Superior temporal gyrus (tissue), 1 donor: ENCODE results near the gene CPNE5.
"Not testable (repeated sequence)": the region's sequence is repeated elsewhere in the genome, so short reads cannot be mapped to it uniquely, and the experiment has no call there.

ENCODE experiments used
- DNase-seq: peaks from one replicate; pipeline ENCODE4 v3.0.0-alpha.2; 2016; ENCODE audit errors: extremely low spot score

Gene CPNE5

GRCh38 chr6:36728289-36729160, 110.7 kb downstream of the CPNE5 start:
- DNase-seq = no peak

DNA sequence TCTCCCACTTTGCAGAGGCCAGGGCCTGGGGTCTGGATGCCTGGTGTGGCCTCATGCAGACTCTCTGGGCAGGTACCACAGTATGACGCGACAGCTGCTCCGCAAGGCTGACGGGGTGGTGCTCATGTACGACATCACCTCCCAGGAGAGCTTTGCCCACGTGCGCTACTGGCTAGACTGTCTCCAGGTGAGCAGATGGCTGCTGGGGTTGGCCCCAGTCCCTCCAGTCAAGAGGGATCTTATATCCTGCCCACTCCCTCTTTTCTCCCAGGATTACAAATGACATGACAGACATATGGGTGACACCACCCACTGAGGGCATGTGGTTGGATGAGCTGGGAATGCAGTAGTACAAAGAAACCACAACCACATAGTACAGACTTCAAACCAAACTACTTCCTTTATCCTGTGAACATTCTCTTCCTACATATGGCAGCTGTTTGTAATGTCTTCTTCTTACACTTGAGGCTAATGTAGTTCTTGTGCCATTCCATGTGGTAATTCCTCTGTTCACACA, 111.7 kb downstream of the CPNE5 start:
- DNase-seq = no peak

DNA sequence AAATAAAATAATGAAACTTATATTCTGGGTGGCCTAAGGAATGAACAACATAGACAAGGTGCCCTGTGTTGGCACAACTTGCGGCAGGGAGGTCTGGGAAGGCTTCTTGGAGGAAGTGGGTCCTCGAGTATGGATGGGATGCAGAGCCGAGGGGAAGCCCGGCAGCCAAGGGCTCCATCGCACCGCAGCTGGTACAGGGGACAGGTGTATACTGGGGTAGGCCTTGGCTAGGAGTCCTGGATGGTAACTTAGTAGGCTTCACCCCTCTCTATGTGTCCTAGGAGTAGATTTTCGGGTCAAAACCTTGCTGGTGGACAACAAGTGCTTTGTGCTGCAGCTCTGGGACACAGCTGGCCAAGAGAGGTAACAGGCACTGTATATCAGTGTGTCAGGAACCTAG, 113.7 kb downstream of the CPNE5 start:
- DNase-seq = no peak

GRCh38 chr6:36724514-36725390, 114.5 kb downstream of the CPNE5 start:
- DNase-seq = peak; percentile 53

GRCh38 chr6:36723992-36724391, 115.3 kb downstream of the CPNE5 start:
- DNase-seq = not testable (repeated sequence)

- DNase-seq = no peak
Observed at GRCh38 chr6:36722879-36723278, 116.4 kb downstream of the CPNE5 start.

- DNase-seq = no peak
Observed at GRCh38 chr6:36722365-36722764, 116.9 kb downstream of the CPNE5 start.

DNA sequence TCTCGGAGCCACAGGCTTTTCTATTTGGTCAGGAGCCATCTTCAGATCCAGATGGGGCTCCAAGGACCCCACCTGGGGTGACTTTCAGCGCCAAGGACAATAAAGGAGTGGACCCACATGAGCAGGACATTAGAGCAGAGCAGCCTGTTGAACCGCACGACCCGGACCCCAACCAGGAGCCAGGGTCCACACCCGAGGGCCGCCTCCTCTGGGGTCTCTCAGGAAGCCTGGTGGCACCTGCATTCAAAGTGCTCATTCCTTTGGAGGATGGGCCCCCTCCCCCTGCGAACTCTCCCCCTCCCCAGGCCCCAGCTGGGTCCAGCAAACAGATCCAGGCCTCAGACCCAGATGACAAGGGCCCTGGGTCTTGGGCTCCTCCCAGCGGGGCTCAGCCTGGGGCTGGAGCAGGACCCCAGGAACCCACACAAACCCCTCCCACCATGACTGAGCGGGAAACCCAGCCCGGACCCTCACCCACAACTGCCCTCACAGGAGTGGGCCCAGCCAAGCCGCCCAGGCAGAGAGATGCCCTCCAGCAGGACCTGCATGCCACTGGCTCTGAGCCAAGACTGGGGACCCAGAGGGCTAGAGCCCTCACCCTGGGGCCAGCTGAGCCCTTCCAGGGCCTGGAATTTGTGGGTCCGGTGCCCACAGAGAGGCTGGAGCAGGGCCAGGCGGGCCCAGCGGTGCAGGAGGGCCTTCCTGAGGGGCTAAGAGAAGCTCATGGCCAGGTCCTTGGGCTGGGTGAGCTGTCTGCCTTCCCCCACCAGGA, 117.7 kb downstream of the CPNE5 start:
- no peak for DNase-seq

DNA sequence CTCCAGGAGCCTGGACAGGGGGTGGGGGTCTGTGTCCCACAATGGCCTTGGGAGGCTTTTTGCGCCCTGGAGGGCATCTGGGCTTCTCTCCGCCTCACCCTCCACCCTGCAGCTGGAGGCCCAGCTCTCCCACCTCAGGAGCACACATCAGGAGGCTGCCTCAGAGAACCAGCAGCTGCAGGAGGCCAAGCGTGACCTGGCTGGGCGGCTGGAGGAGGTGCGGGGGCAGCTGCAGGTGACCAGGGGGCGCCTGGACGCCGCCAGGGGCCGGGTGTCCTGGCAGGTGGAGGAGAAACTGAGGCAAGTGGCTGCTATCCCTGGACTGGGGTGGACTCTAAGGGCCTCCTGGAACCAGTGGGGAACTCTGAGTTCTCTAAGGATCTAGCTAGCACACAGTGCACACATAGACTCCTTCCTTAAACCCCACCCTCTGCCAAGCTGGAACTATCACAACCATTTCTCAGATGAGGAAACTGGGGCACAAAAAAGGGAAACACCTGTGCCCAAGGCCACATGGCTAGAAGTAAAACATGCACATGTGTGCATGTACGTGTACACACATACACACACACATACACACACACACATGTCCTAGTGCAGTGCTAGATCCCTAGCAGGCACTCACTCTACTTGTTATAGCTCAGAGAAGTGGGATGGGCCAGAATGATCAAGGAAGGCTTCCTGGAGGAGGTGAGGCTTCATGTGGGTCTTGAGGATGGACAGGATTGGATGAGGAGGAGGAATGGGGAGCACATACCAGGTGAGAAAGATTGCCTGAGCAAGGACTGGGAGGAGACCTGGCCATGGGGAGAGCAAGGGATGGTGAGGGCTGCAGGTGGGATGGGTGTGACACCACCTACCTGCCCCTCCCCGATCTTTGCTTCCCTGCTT, 118.7 kb downstream of the CPNE5 start:
- no peak for DNase-seq

DNA sequence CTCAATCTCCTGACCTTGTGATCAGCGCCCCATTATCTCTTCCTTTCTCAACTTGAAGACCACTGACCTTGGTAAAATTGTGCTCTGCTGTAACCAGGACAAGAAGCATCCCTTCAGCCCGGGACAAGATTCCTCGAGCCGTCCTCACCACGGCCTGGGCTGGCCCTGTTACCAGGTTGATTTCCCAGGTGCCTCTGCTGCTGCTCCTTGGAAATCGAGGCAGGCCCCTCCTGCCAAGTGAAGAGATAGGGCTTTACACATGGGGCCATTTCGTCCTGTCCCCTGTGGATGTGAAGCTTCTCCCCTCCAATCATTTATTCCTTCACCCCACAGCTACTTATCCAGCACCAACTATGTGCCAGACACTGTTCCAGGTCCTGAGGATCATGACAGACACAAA, 120.1 kb downstream of the CPNE5 start:
- DNase-seq = no peak

DNA sequence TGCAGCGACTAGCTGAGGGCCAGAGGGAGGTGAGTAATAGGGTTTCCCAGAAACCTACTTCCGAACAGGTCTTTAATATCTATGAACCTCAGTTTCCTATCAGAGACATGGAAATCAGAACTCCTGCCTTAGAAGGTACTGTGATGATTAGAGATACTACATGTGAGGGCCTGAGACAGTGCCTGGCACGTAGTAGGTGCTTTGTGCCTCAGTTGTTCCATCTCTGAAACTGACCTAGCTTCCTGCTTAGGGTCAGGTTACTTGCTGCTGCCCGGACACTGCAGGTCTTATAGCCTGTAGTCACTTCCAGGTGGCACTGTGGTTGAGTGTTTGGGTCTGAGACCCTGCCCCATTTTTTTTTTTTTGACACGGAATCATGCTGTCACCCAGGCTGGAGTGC, 120.7 kb downstream of the CPNE5 start:
- no peak for DNase-seq

DNA sequence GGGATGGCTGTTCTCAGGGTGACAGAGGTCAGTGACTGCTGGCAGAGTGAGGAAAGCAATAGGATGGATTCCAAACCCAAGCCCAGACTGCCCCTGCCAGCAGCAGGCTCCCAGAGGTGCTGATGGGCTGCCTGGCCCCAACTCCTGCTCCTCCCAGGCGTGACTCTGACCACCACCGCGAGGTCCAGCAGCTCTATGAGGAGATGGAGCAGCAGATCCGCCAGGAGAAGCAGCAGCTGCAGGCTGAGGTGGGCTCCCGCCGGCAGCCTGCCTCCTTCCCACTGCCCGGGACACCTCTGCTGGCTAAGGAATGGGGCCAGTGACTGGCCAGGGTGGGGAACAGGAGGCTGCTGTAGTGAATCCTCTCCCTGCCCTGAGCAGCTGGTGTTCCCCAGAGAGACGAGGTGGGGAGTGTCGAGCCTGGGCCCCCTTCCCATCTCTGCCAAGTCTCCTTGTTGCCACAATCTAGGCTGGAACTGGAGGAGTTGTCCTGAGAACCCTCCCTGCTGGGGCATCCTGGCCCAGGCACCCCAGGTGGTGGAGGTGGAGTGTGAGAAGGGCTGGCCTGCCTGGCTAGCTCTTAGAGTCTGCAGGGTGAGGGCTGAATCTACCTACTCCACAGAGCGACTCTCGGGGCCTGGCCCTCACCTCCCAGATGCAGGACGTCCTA, 121.2 kb downstream of the CPNE5 start:
- no peak for DNase-seq

DNA sequence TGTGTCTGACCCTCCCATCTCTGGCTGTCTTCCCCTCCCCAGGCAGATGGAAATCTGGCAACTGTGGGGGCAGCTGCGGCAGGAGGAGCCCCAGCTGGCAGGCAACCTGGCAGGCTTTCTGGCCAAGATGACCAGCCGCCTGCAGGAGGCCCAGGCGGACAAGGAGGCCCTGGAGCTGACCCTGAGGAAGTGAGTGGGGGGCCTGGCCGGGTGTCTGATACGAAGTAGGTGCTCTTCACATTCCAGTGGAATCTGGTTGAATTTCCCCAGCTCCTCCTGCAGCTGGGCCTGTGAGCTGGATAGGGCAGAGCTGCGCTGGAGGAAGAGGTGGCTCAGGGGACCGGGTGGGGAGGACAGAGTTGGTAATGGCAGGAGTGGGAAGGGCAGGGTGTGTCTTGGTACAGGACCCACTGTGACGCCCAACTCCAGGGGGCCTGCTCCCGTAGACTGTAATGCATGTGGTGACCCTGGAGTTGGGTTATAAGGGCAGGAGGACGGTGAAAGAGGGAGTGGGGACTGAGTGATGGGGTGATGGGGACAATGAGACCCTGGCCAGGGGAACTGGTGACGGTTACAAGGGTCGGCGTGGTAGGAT, 121.9 kb downstream of the CPNE5 start:
- DNase-seq = no peak

DNA sequence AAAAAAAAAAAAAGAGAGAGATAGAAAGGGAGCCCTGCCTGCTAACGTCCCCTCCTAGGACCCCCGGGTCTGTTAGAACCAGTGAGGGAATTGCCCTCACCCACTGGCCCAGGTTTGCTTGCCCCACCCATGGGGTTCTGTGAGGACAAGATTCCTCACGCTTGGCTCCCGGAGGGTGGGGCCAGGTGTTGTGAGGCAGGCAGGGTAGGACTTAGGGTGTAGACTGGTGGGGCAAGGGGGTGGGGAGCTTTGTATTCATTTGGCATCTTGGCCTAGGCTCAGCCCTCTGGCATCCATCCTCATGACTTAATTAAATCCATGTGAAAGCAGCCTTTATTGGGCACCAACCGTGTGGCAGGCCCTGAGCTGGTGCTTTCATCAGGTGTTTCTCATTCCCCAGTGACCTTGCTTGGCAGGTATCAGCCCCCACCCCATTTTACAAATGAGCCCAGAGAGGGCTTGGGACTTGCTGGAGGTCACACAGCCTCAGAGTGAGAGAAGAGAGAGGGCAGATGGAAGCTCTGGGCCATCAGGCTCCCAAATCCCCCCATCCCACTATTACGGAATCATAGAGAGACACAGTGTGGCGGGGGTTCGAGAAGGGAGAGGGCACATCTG, 122.7 kb downstream of the CPNE5 start:
- no peak for DNase-seq

GRCh38 chr6:36715469-36715868, 123.8 kb downstream of the CPNE5 start:
- no peak for DNase-seq

DNA sequence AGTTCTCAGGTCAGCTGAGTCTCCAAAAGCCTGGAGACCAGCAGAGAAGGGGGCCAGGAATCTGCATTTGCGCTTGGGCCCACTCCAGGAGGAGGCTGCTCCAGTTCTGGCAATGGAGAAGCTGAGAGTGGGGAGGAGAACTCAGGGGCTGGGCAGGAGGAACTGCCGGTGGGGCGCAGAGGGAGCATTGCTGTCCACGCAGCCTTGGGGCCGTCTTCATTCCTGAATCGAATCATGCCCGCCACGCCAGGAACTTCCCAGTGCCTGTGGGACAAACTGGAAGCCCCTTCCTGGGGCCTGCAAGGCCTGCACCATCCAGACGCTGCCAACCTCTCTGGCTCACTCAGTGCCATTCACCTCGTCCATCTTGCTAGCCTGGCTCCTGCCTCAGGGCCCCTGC, 124.7 kb downstream of the CPNE5 start:
- no peak for DNase-seq

DNA sequence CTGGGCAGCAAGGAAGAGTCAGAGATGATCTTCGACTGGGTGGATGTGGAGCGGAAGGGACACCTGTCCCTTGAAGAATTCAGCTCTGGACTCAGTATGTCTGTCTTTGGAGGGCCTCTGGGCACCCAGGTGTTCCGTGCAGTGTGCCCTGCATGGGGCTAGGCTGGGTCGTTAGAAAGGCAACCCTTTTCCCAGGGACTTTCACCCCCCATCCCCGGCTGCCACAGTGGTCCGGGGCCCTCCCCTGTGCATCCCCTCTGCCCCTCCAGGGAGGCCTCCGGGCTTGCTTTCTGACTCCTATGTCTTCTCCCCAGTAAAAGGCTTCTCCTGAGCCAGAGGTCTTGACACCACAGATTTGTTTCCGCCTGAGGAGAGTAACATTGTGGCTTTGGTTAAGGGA, 125.4 kb downstream of the CPNE5 start:
- no peak for DNase-seq

- DNase-seq = no peak
Observed at GRCh38 chr6:36712816-36713215, 126.4 kb downstream of the CPNE5 start.

- no peak for DNase-seq
Observed at GRCh38 chr6:36706339-36706738, 132.9 kb downstream of the CPNE5 start.
